HCT116 (cell line): Measurements from ENCODE around the gene TRIL. TPM values are rescaled to one million over a fixed set of nuclear protein-coding genes. Genes with fewer than 3 reads are reported as not detected.

Experiments used
- ATAC-seq: fragments of 200-7000 bp; cut with Tn5 transposase; 2 replicates; pipeline ENCODE4 v1.9.1; 2020; ENCODE audit warnings: mild to moderate bottlenecking, moderate library complexity
- BruUV-seq: library from RNA; stranded (reverse); fragments of 400-500 nt; replicated peaks from 2 replicates; lab custom pipeline; 2021; lab: Mats Ljungman, UMichigan
- CTCF ChIA-PET: fragments of 300-600 bp; sonication (Branson Sonifier 250); formaldehyde crosslinking; loops from one replicate; lab custom pipeline; 2021; ENCODE audit warnings: antibody characterized with exemption; lab: Charles Lee
- POLR2A ChIA-PET: fragments of 300-600, 350-600 bp; sonication (Branson Sonifier 250); formaldehyde crosslinking; loops from one replicate; lab custom pipeline; 2021; ENCODE audit warnings: antibody characterized with exemption; lab: Charles Lee
- RAD21 ChIA-PET, 2 experiments: fragments of 300-600 bp; sonication (Branson Sonifier 250); formaldehyde crosslinking; loops; one replicate each; lab custom pipeline; 2023; ENCODE audit warnings: low total read pairs in 2 of 2; ENCODE audit not compliant: uncharacterized antibody in 2 of 2, unreplicated experiment in 2 of 2, low non-redundant PET in 1 of 2; lab: Charles Lee
- DNase-seq: peaks from one replicate; pipeline ENCODE4 v3.0.0-alpha.2; 2010; ENCODE audit warnings: low read depth, low spot score
- H2AFZ ChIP-seq: fragments of 200-600 bp; shearing (Covaris generic), sonication (generic); 2 replicates; pipeline ENCODE4 v1.6.1; 2017; ENCODE audit warnings: low read depth, mixed run types, mixed read lengths, antibody characterized with exemption, low read length; ENCODE audit not compliant: poor library complexity, severe bottlenecking
- H3K27ac ChIP-seq: 2 replicates; pipeline ENCODE4 v1.5.1; 2012; ENCODE audit warnings: low read depth, low read length
- H3K27me3 ChIP-seq: fragments of 200-600 bp; sonication (generic); 2 replicates; pipeline ENCODE4 v1.6.1; 2016; ENCODE audit warnings: mixed run types, low read length, mixed read lengths; ENCODE audit not compliant: insufficient read depth
- H3K36me3 ChIP-seq, 2 experiments: fragments of 200-500 bp in 1 of 2; fragments of 200-600 bp in 1 of 2; sonication (Bioruptor generic) in 1 of 2; sonication (generic) in 1 of 2; 2 replicates each; pipeline versions ENCODE4 v1.5.1 to v1.6.1; 2014 to 2016; ENCODE audit warnings: low read length in 2 of 2, inconsistent platforms in 1 of 2, mixed read lengths in 1 of 2, mixed run types in 1 of 2; ENCODE audit not compliant: insufficient read depth in 2 of 2, control insufficient read depth in 1 of 2
- H3K4me1 ChIP-seq, 2 experiments: fragments of 200-600 bp in 1 of 2; sonication (generic) in 1 of 2; 2 replicates each; pipeline versions ENCODE4 v1.5.1 to v1.6.1; 2012 to 2017; ENCODE audit warnings: low read length in 2 of 2, inconsistent platforms in 1 of 2, mild to moderate bottlenecking in 1 of 2, mixed read lengths in 1 of 2, mixed run types in 1 of 2, moderate library complexity in 1 of 2; ENCODE audit not compliant: insufficient read depth in 2 of 2, control insufficient read depth in 1 of 2
- H3K4me2 ChIP-seq: fragments of 200-600 bp; sonication (generic); 2 replicates; pipeline ENCODE4 v1.6.1; 2017; ENCODE audit warnings: mixed run types, low read length, mixed read lengths
- H3K4me3 ChIP-seq, 2 experiments: fragments of 200-600 bp in 1 of 2; sonication (generic) in 1 of 2; replicated peaks in 1 of 2; 2 replicates each; pipeline ENCODE4 v1.5.1; 2011 to 2016; ENCODE audit warnings: low read length in 2 of 2, control low read depth in 1 of 2, low read depth in 1 of 2, mild to moderate bottlenecking in 1 of 2, mixed read lengths in 1 of 2, mixed run types in 1 of 2
- H3K79me2 ChIP-seq: fragments of 200-600 bp; sonication (generic); 2 replicates; pipeline ENCODE4 v1.6.1; 2017; ENCODE audit warnings: mild to moderate bottlenecking, mixed run types, low read length, moderate library complexity, mixed read lengths; ENCODE audit not compliant: insufficient read depth
- H3K9ac ChIP-seq: fragments of 200-600 bp; sonication (generic); 2 replicates; pipeline ENCODE4 v1.6.1; 2016; ENCODE audit warnings: low read length, mixed read lengths
- H3K9me2 ChIP-seq: fragments of 200-600 bp; sonication (generic), shearing (Covaris generic); 2 replicates; pipeline ENCODE4 v1.6.1; 2017; ENCODE audit warnings: mixed run types, mild to moderate bottlenecking, moderate library complexity; ENCODE audit not compliant: insufficient read depth
- H3K9me3 ChIP-seq, 2 experiments: fragments of 200-500 bp in 1 of 2; fragments of 200-600 bp in 1 of 2; sonication (Bioruptor generic) in 1 of 2; sonication (generic) in 1 of 2; 2 replicates each; pipeline ENCODE4 v1.6.1; 2014 to 2017; ENCODE audit warnings: low read length in 2 of 2, mixed read lengths in 2 of 2, inconsistent platforms in 1 of 2, low read depth in 1 of 2, mild to moderate bottlenecking in 1 of 2, mixed run types in 1 of 2, moderate library complexity in 1 of 2; ENCODE audit not compliant: control insufficient read depth in 1 of 2, insufficient read depth in 1 of 2
- H4K20me1 ChIP-seq: fragments of 200-600 bp; sonication (generic), shearing (Covaris generic); 2 replicates; pipeline ENCODE4 v1.6.1; 2017; ENCODE audit warnings: mixed run types, mild to moderate bottlenecking, moderate library complexity; ENCODE audit not compliant: insufficient read depth
- ATF3 ChIP-seq: IDR thresholded peaks from 2 replicates; pipeline ENCODE4 v1.6.1; 2012
- ELF1 ChIP-seq: IDR thresholded peaks from 2 replicates; pipeline ENCODE4 v1.6.1; 2012; ENCODE audit warnings: low read depth, borderline replicate concordance
- JUND ChIP-seq: IDR thresholded peaks from 2 replicates; pipeline ENCODE4 v1.6.1; 2012
- RAD21 ChIP-seq: IDR thresholded peaks from 2 replicates; pipeline ENCODE4 v1.6.1; 2012; ENCODE audit warnings: low read depth, mild to moderate bottlenecking
- REST ChIP-seq: IDR thresholded peaks from 2 replicates; pipeline ENCODE4 v1.6.1; 2012; ENCODE audit warnings: low read depth
- SIN3A ChIP-seq: IDR thresholded peaks from 2 replicates; pipeline ENCODE4 v1.6.1; 2012; ENCODE audit warnings: low read depth
- TCF7L2 ChIP-seq: IDR thresholded peaks from 2 replicates; pipeline ENCODE4 v1.7.0; 2011; ENCODE audit warnings: borderline replicate concordance, inconsistent platforms; ENCODE audit not compliant: insufficient read depth, insufficient read length; ENCODE audit errors: extremely low read depth
- ZBTB33 ChIP-seq: IDR thresholded peaks from 2 replicates; pipeline ENCODE4 v1.6.1; 2011; ENCODE audit warnings: mild to moderate bottlenecking, low read length, moderate library complexity; ENCODE audit not compliant: insufficient replicate concordance; ENCODE audit errors: extremely low read depth
- ZFX ChIP-seq: fragments of 450-650 bp; IDR thresholded peaks from 2 replicates; pipeline ENCODE4 v1.6.1; 2017
- intact Hi-C: fragments of 100-400 bp; cut with micrococcal nuclease; formaldehyde crosslinking; loops from 2 replicates; pipeline ENCODE4 v1.10.0; 2022
- total RNA-seq: library from RNA; stranded (reverse); gene quantifications from one replicate; pipeline ENCODE4 v1.2.1, GENCODE V29; 2021; ENCODE audit not compliant: unreplicated experiment
- TF ChIP-seq, protein P1 (sequence below): IDR thresholded peaks from 2 replicates; pipeline ENCODE4 v1.6.1; 2012
- TF ChIP-seq, protein P2 (sequence below), 3 experiments: fragments of 200-600 bp in 1 of 3; sonication (generic) in 1 of 3; IDR thresholded peaks in 2 of 3; conservative IDR thresholded peaks in 1 of 3; 2 replicates each; pipeline ENCODE4 v1.5.1; 2012 to 2017; ENCODE audit warnings: low read depth in 2 of 3, low read length in 2 of 3, antibody characterized with exemption in 1 of 3, borderline replicate concordance in 1 of 3, control low read depth in 1 of 3, mild to moderate bottlenecking in 1 of 3, mixed read lengths in 1 of 3, mixed run types in 1 of 3, moderate library complexity in 1 of 3; ENCODE audit not compliant: insufficient read depth in 1 of 3

The TRIL gene
- total RNA-seq, 1 experiment from 2014 or later, result not detected

DNA sequence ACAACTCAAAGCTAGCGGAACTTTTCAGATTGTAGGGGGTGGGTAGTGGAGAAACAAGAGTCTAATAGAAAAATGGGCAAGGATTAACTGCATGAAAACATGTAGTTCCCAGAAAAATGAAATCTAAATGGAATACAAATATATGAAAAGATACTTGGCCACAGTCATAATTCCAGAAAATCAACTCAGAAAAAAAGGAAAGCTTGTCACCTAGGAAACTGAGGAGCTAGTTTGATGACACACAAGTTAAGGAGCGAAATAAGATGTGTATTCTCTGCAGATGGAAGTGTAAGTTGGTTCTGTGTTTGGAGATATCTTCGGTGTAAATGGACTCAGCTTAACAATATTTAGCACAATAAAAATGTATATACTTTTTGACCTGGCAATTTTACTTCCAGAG is 52.7 kb downstream of the TRIL start:
- Histone ChIP-seq H3K4me1 (no peaks in the 10 kb centered on the region), H3K4me3 (no peak overlapping the region), H3K9me3 (no peaks in the 10 kb centered on the region)
- DNase-seq, result no peak
- POLR2A ChIA-PET, result no interaction called here
- intact Hi-C loops, result no loop called here
- no peak for TF ChIP-seq RAD21
- TF ChIP-seq ZBTB33, result no peak
- TF ChIP-seq TCF7L2, result no peak
- TF ChIP-seq SIN3A, result no peak
- no peak for TF ChIP-seq JUND
- no peak for TF ChIP-seq REST
- no peak for TF ChIP-seq ELF1
- no peak for TF ChIP-seq ATF3
- TF ChIP-seq, protein P1, sequence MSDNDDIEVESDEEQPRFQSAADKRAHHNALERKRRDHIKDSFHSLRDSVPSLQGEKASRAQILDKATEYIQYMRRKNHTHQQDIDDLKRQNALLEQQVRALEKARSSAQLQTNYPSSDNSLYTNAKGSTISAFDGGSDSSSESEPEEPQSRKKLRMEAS, result no peak
- TF ChIP-seq, protein P2, sequence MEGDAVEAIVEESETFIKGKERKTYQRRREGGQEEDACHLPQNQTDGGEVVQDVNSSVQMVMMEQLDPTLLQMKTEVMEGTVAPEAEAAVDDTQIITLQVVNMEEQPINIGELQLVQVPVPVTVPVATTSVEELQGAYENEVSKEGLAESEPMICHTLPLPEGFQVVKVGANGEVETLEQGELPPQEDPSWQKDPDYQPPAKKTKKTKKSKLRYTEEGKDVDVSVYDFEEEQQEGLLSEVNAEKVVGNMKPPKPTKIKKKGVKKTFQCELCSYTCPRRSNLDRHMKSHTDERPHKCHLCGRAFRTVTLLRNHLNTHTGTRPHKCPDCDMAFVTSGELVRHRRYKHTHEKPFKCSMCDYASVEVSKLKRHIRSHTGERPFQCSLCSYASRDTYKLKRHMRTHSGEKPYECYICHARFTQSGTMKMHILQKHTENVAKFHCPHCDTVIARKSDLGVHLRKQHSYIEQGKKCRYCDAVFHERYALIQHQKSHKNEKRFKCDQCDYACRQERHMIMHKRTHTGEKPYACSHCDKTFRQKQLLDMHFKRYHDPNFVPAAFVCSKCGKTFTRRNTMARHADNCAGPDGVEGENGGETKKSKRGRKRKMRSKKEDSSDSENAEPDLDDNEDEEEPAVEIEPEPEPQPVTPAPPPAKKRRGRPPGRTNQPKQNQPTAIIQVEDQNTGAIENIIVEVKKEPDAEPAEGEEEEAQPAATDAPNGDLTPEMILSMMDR (IDR thresholded peaks at IDR 0.05 in 2 of 3, conservative IDR thresholded peaks at IDR 0.05 in 1 of 3; ENCODE audit: borderline replicate concordance in 1 of 3, insufficient read depth in 1 of 3, low read depth in 2 of 3, low read length in 2 of 3), result no peak
- TF ChIP-seq ZFX, result no peak
- TF ChIP-seq, all 23 proteins: peak for 0
- ChIA-PET CTCF (interaction anchor here (0.9 to 1.1 kb wide), 2 partner anchors 15 to 195 kb away, joined by 3 read pairs; no protein-coding TSS in a partner anchor), RAD21 (no interaction called here)
- Histone ChIP-seq H3K9ac (no peak overlapping the region), H4K20me1 (no peaks in the 10 kb centered on the region), H3K27me3 (no peaks in the 10 kb centered on the region; the same call in 1 of the 2 replicates), H3K27ac (no peak overlapping the region), H2AFZ (no peak overlapping the region), H3K79me2 (no peaks in the 10 kb centered on the region), H3K36me3 (no peaks in the 10 kb centered on the region), H3K9me2 (no peaks in the 10 kb centered on the region), H3K4me2 (no peak overlapping the region)
- ATAC-seq, result no peak
- no TSS peak for BruUV-seq
